AG20443 (cell line): ENCODE results near the gene EDDM3A.

Source experiments
- DNase-seq: peaks from one replicate; pipeline ENCODE4 v3.0.0; 2012; ENCODE audit warnings: low spot score, mixed read lengths

The EDDM3A gene

DNA sequence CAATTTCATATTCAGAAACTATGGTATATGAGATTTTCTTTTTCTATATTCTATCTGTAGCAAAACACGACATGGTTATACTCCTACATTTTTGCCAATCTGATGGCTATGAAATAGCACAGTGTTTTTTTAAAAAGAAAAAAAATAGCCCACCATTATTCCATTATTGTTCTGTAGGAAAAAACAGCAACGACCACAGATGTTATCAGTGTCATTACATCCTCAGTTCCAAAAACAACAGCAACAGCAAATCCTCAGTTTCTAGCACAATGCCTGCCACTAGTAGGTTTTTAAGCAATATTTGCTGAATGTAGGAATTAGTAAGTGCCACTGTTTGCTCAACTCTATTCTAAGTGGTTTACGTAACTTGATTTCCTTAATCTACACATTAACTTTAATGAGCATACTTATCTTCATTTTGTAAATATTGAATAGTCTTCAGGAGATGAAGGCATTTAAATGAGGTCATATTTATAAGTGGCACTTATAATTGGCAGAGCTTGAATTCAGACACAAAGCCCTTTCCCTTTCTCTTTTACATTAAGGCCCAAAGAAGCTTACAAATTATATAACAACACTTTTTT lies 43.6 kb downstream of the EDDM3A start:
- DNase-seq = no peak

- DNase-seq = no peak
These were observed 44.9 kb downstream of the EDDM3A start for GRCh38 chr14:20790464-20791116.

GRCh38 chr14:20791187-20791586 lies 45.5 kb downstream of the EDDM3A start:
- DNase-seq = no peak

DNA sequence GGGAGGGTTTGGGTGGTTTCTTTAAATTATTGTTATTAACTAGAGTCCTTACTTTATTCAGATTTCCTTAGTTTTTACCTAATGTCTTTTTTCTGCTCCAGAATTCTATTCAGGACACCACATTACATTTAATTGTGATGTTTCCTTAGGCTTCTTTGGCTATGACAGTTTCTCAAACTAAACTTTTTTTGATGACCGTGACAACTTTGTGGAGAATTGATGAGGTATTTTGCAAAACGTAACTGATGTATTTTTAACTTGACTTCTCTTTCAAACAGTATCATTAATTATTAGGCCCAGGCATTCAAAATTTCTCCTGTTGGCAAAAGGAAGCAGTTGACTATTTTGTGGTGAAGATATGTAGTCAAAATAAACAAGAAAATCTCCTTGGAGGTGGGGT lies 45.9 kb downstream of the EDDM3A start:
- DNase-seq = no peak

DNA sequence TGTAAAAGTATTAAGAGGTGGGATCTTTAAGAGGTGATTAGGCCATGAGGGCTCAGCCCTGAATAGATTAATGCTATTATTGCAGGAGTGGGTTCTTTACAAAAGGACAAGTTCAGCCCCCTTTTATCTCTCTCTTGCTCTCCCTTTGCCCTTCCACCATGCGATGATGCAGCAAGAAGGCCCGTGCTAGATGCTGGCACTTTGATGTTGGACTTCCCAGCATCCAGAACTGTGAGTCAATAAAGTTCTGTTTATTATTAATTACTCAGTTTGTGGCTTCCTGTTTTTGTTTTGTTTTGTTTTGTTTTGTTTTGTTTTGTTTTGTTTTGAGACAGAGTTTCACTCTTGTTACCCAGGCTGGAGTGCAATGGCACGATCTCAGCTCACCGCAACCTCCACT lies 46.9 kb downstream of the EDDM3A start:
- no peak for DNase-seq

GRCh38 chr14:20794644-20795369 lies 49.1 kb downstream of the EDDM3A start:
- no peak for DNase-seq

DNA sequence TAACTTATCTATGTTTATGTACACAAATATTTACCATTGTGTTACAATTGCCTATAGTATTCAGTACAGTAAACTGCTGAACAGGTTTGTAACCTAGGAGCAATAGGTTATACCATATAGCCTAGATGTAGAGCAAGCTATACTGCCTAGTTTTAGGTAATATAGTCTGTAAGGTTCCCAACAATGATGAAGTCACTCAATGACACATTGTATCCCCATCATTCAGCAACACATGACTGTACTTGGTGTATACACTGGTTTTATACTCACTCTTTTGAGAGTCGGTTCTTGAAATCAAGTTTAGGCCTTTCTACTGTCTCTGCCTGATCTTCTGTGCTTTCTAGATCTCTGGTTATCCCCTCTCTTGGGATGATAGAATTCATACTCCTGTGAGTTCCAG lies 51.5 kb downstream of the EDDM3A start:
- no peak for DNase-seq
